OCI-LY3 (cell line): ENCODE results near the gene PLA2G15.

Source experiments
- EZH2phosphoT487 ChIP-seq: fragments of 200-600 bp; shearing (Covaris generic); IDR thresholded peaks from 2 replicates; pipeline ENCODE4 v1.6.1; 2018; ENCODE audit warnings: antibody characterized with exemption, mixed run types, low read depth
- TF ChIP-seq, protein P1 (sequence below): fragments of 200-600, 300-600 bp; sonication (generic); IDR thresholded peaks from 2 replicates; pipeline ENCODE4 v1.5.1; 2014; ENCODE audit warnings: antibody characterized with exemption, low read length, low read depth

DNA sequence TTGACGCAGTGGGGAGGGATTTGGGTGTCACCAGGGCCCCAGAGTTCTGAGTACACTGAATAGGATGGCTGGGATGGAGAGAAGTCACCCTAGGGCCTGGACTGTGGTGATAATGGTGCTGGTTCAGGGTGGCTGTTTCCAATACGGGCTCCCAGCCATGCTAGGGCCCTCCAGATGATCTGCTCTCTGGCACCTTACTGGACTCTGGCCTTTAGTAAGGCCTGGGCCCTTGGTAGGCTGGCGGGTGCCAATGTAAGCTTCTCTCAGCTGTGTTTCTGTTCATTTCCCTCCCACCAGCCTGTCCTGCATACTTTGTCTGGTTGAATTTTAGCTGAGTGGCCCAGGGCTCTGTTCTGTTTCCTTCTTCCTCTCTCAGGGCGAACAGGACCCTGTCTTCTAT, 2.8 kb downstream of the PLA2G15 start:
- TF ChIP-seq, protein P1, sequence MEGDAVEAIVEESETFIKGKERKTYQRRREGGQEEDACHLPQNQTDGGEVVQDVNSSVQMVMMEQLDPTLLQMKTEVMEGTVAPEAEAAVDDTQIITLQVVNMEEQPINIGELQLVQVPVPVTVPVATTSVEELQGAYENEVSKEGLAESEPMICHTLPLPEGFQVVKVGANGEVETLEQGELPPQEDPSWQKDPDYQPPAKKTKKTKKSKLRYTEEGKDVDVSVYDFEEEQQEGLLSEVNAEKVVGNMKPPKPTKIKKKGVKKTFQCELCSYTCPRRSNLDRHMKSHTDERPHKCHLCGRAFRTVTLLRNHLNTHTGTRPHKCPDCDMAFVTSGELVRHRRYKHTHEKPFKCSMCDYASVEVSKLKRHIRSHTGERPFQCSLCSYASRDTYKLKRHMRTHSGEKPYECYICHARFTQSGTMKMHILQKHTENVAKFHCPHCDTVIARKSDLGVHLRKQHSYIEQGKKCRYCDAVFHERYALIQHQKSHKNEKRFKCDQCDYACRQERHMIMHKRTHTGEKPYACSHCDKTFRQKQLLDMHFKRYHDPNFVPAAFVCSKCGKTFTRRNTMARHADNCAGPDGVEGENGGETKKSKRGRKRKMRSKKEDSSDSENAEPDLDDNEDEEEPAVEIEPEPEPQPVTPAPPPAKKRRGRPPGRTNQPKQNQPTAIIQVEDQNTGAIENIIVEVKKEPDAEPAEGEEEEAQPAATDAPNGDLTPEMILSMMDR: no peak
- TF ChIP-seq EZH2phosphoT487: no peak
